Stimulated activated CD8-positive, alpha-beta memory T cell treated with anti-CD3 and anti-CD28 coated beads, Interleukin-4, amount 100 ng/mL, for 24 hours (primary cell): ENCODE results near the gene ORC1.

Experiments used
- DNase-seq: peaks from one replicate; pipeline ENCODE4 v3.0.0-alpha.2; 2020; ENCODE audit warnings: low read depth

The ORC1 gene

GRCh38 chr1:52404116-52404974 is at the start of gene ORC1, which contains the start of gene PRPF38A:
TSS of gene ORC1 (minus strand) at chr1:52404423. CDS start at chr1:52402223, 2,200 bp downstream.
TSS of gene PRPF38A (plus strand) at chr1:52404602. CDS start at chr1:52404750, 148 bp downstream.
- peak; percentile 97 for DNase-seq

GRCh38 chr1:52444463-52444862 is 40.2 kb upstream of the ORC1 start:
- no peak for DNase-seq

GRCh38 chr1:52439976-52440375 is 35.8 kb upstream of the ORC1 start:
- no peak for DNase-seq

- no peak for DNase-seq
These were observed 32.6 kb upstream of the ORC1 start for GRCh38 chr1:52436817-52437216.

- DNase-seq, result no peak
These were observed 31.4 kb upstream of the ORC1 start for GRCh38 chr1:52435650-52436049.

- no peak for DNase-seq
These were observed 31.0 kb upstream of the ORC1 start for GRCh38 chr1:52435211-52435610.

GRCh38 chr1:52432807-52433206 is 28.6 kb upstream of the ORC1 start:
- no peak for DNase-seq

GRCh38 chr1:52427152-52427551 is 22.9 kb upstream of the ORC1 start:
- DNase-seq, result no peak

GRCh38 chr1:52426371-52426770 is 22.1 kb upstream of the ORC1 start:
- no peak for DNase-seq

GRCh38 chr1:52424813-52425212 is 20.6 kb upstream of the ORC1 start:
- DNase-seq, result no peak

- no peak for DNase-seq
These were observed 20.0 kb upstream of the ORC1 start for GRCh38 chr1:52424231-52424636.

- DNase-seq, result peak; percentile 47
These were observed 19.5 kb upstream of the ORC1 start for GRCh38 chr1:52423771-52424170.

- DNase-seq, result no peak
These were observed 18.8 kb upstream of the ORC1 start for GRCh38 chr1:52423055-52423454.

GRCh38 chr1:52420713-52421112 is 16.5 kb upstream of the ORC1 start:
- no peak for DNase-seq

- no peak for DNase-seq
These were observed 12.6 kb upstream of the ORC1 start for GRCh38 chr1:52416811-52417210.

- no peak for DNase-seq
These were observed 10.7 kb upstream of the ORC1 start for GRCh38 chr1:52414942-52415341.

GRCh38 chr1:52413410-52413989 is 9.3 kb upstream of the ORC1 start:
- no peak for DNase-seq

GRCh38 chr1:52404975-52405338 is 734 bp upstream of the ORC1 start:
- no peak for DNase-seq

- peak; percentile 23 for DNase-seq
These were observed 582 bp downstream of the ORC1 start for GRCh38 chr1:52403566-52404115.

- DNase-seq, result no peak
These were observed 1.4 kb downstream of the ORC1 start for GRCh38 chr1:52402860-52403240.

- DNase-seq, result no peak
These were observed 4.1 kb downstream of the ORC1 start for GRCh38 chr1:52400131-52400530.

GRCh38 chr1:52399629-52400028 is 4.6 kb downstream of the ORC1 start:
- DNase-seq, result no peak

- no peak for DNase-seq
These were observed 11.0 kb downstream of the ORC1 start for GRCh38 chr1:52393174-52393573.
